Keratinocyte (primary cell): ENCODE measurements around the gene CHSY3. TPM values are rescaled to one million over a fixed set of nuclear protein-coding genes. Genes with fewer than 3 reads are reported as not detected.

Experiments used
- DNase-seq: peaks from one replicate; pipeline ENCODE4 v3.0.0-alpha.2; 2011; ENCODE audit warnings: low read depth, missing footprints, low spot score
- FAIRE-seq: peaks from 2 replicates; lab custom pipeline; 2011; peaks lifted over from hg19 to GRCh38; lab: Jason Lieb, UNC
- H2AFZ ChIP-seq: 2 replicates; pipeline ENCODE4 v1.6.0; 2012; ENCODE audit warnings: low read length, control low read depth, inconsistent platforms; ENCODE audit not compliant: control insufficient read depth
- H3K27ac ChIP-seq: 2 replicates; pipeline ENCODE4 v1.5.1; 2011; ENCODE audit warnings: low read length; ENCODE audit not compliant: control insufficient read depth, insufficient read depth
- H3K27me3 ChIP-seq: 3 replicates; pipeline ENCODE4 v1.6.0; 2011; ENCODE audit warnings: low read length; ENCODE audit not compliant: control insufficient read depth, insufficient read depth; ENCODE audit errors: extremely low read depth
- H3K36me3 ChIP-seq, 2 experiments: 2 replicates in 1 of 2; 3 replicates in 1 of 2; pipeline ENCODE4 v1.5.1; 2011; ENCODE audit warnings: low read length in 2 of 2, mild to moderate bottlenecking in 1 of 2; ENCODE audit not compliant: control insufficient read depth in 2 of 2, insufficient read depth in 2 of 2; ENCODE audit errors: extremely low read depth in 1 of 2
- H3K4me1 ChIP-seq: 3 replicates; pipeline ENCODE4 v1.5.1; 2011; ENCODE audit warnings: low read length; ENCODE audit not compliant: control insufficient read depth, insufficient read depth; ENCODE audit errors: extremely low read depth
- H3K4me2 ChIP-seq: 3 replicates; pipeline ENCODE4 v1.6.0; 2011; ENCODE audit warnings: low read depth, low read length; ENCODE audit not compliant: control insufficient read depth, insufficient read depth; ENCODE audit errors: extremely low read depth
- H3K4me3 ChIP-seq, 3 experiments: fragments of 200-600 bp in 1 of 3; sonication (generic) in 1 of 3; 2 replicates in 2 of 3; 3 replicates in 1 of 3; pipeline ENCODE4 v1.5.1; 2011 to 2016; ENCODE audit warnings: low read length in 3 of 3, mild to moderate bottlenecking in 3 of 3, control low read depth in 2 of 3, inconsistent platforms in 1 of 3, low read depth in 1 of 3, mixed read lengths in 1 of 3, mixed run types in 1 of 3, moderate library complexity in 1 of 3; ENCODE audit not compliant: control insufficient read depth in 2 of 3, insufficient read depth in 2 of 3; ENCODE audit errors: extremely low read depth in 1 of 3
- H3K79me2 ChIP-seq: 2 replicates; pipeline ENCODE4 v1.6.0; 2012; ENCODE audit warnings: low read length; ENCODE audit not compliant: control insufficient read depth, insufficient read depth
- H3K9ac ChIP-seq: 3 replicates; pipeline ENCODE4 v1.6.0; 2011; ENCODE audit warnings: low read length; ENCODE audit not compliant: control insufficient read depth, insufficient read depth; ENCODE audit errors: extremely low read depth
- H3K9me1 ChIP-seq: 3 replicates; pipeline ENCODE4 v1.6.0; 2011; ENCODE audit warnings: low read length; ENCODE audit not compliant: control insufficient read depth, insufficient read depth; ENCODE audit errors: extremely low read depth
- H3K9me3 ChIP-seq: 2 replicates; pipeline ENCODE4 v1.5.1; 2012; ENCODE audit warnings: low read depth, low read length; ENCODE audit not compliant: control insufficient read depth
- H4K20me1 ChIP-seq: 3 replicates; pipeline ENCODE4 v1.6.0; 2011; ENCODE audit warnings: low read length; ENCODE audit not compliant: control insufficient read depth, insufficient read depth; ENCODE audit errors: extremely low read depth
- CTCF ChIP-seq, 3 experiments: IDR thresholded peaks in 1 of 3; conservative IDR thresholded peaks in 1 of 3; optimal IDR thresholded peaks in 1 of 3; 2 replicates in 2 of 3; 3 replicates in 1 of 3; pipeline versions ENCODE3 to v1.5.1; 2011; ENCODE audit warnings: low read length in 3 of 3, mild to moderate bottlenecking in 3 of 3, moderate library complexity in 2 of 3, control low read depth in 1 of 3, inconsistent platforms in 1 of 3; ENCODE audit not compliant: insufficient read depth in 2 of 3; ENCODE audit errors: extremely low read depth in 1 of 3
- EZH2 ChIP-seq: IDR thresholded peaks from one replicate; pipeline ENCODE4 v1.6.1; 2012; ENCODE audit warnings: inconsistent platforms, mild to moderate bottlenecking, low read length, moderate library complexity
- dilution Hi-C: fragments of 300-500 bp; cut with MboI; formaldehyde crosslinking; loops from one replicate; pipeline ENCODE4 v1.7.0; 2020; ENCODE audit warnings: low sequenced_read_pairs; ENCODE audit not compliant: extremely low pct_ligation_motif_present
- polyA plus RNA-seq, 5 experiments: library from polyadenylated mRNA; depleted of rRNA in 3 of 5; stranded (reverse) in 3 of 5; stranded (forward) in 1 of 5; unstranded in 1 of 5; fragments of >200 nt; gene quantifications; 1 replicate in 1 of 5; 2 replicates in 3 of 5; 3 replicates in 1 of 5; pipeline versions ENCODE4 v1.2.1 to v1.2.3, GENCODE V29; 2011 to 2012; ENCODE audit warnings: missing spikeins in 2 of 5, low read depth in 1 of 5, low replicate concordance in 1 of 5

CHSY3 gene
- polyA plus RNA-seq, 1 donor (not counting 4 experiments of a cell fraction or from before 2014, with no cell fraction given), result 0.47 TPM

- dilution Hi-C loops, result no loop called here
- no peak for DNase-seq
- FAIRE-seq, result no peak
- Histone ChIP-seq H4K20me1 (no peaks in the 10 kb centered on the region), H3K4me3 (peak overlapping the region in 2 of 3 experiments; percentile 1 to 56), H3K4me1 (peaks cover 8% of the 10 kb centered on the region), H3K9me1 (no peaks in the 10 kb centered on the region), H3K79me2 (no peaks in the 10 kb centered on the region), H3K9me3 (no peaks in the 10 kb centered on the region), H3K4me2 (peak overlapping the region; percentile 83), H3K36me3 (no peaks in the 10 kb centered on the region), H2AFZ (no peak overlapping the region), H3K27me3 (peaks cover 14% of the 10 kb centered on the region), H3K27ac (no peak overlapping the region), H3K9ac (no peak overlapping the region)
- TF ChIP-seq EZH2, result no peak
- peak in 1 of 3 experiments; percentile 18 for TF ChIP-seq CTCF (optimal IDR thresholded peaks at IDR 0.05 in 1 of 3, IDR thresholded peaks at IDR 0.05 in 1 of 3, conservative IDR thresholded peaks at IDR 0.05 in 1 of 3; ENCODE audit: extremely low read depth in 1 of 3, insufficient read depth in 2 of 3, low read length in 3 of 3)
Measured at GRCh38 chr5:129906177-129906887, 2.1 kb downstream of the CHSY3 start.

GRCh38 chr5:129909225-129909624 lies 5.0 kb downstream of the CHSY3 start:
- H2AFZ ChIP-seq, result no peak overlapping the region
- no peak overlapping the region for H3K27ac ChIP-seq
- H3K27me3 ChIP-seq, result peaks cover 14% of the 10 kb centered on the region
- no peak overlapping the region for H3K4me3 ChIP-seq
- H4K20me1 ChIP-seq, result no peaks in the 10 kb centered on the region
- H3K9me1 ChIP-seq, result no peaks in the 10 kb centered on the region
- H3K79me2 ChIP-seq, result no peaks in the 10 kb centered on the region
- TF ChIP-seq EZH2 (no peak), CTCF (optimal IDR thresholded peaks at IDR 0.05 in 1 of 3, IDR thresholded peaks at IDR 0.05 in 1 of 3, conservative IDR thresholded peaks at IDR 0.05 in 1 of 3; ENCODE audit: extremely low read depth in 1 of 3, insufficient read depth in 2 of 3, low read length in 3 of 3) (no peak)
- no peak for DNase-seq
- dilution Hi-C loops, result no loop called here
- H3K9ac ChIP-seq, result no peak overlapping the region
- peaks cover 8% of the 10 kb centered on the region for H3K4me1 ChIP-seq
- H3K9me3 ChIP-seq, result no peaks in the 10 kb centered on the region
- H3K4me2 ChIP-seq, result no peak overlapping the region
- H3K36me3 ChIP-seq, result no peaks in the 10 kb centered on the region
- no peak for FAIRE-seq
